ENCODE results near the gene FHAD1.
"Not testable (repeated sequence)": the region's sequence is repeated elsewhere in the genome, so short reads cannot be mapped to it uniquely, and the experiment has no call there.

FHAD1 gene

DNA sequence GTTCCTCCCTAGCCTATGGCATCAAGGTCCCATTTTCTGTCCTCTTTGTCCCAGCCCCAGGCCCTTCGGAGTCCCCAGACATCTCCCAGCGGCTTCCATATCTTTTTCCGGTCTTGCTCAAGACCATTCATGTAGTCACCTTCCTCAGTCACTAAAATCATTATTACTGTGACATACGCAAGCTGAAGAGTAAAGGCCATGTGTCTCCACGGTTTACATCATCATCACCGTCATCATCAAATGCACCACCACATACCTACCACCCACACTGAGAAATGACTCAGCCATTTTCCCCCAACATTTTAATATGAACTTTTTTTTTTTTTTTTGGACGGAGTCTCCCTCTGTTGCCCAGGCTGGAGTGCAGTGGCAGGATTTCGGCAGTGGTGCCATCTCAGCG, 43.4 kb downstream of the FHAD1 start:
- no peak overlapping the region for H3K4me3 ChIP-seq (ENCODE audit: low read depth, low read length)
- TF ChIP-seq, protein P1, sequence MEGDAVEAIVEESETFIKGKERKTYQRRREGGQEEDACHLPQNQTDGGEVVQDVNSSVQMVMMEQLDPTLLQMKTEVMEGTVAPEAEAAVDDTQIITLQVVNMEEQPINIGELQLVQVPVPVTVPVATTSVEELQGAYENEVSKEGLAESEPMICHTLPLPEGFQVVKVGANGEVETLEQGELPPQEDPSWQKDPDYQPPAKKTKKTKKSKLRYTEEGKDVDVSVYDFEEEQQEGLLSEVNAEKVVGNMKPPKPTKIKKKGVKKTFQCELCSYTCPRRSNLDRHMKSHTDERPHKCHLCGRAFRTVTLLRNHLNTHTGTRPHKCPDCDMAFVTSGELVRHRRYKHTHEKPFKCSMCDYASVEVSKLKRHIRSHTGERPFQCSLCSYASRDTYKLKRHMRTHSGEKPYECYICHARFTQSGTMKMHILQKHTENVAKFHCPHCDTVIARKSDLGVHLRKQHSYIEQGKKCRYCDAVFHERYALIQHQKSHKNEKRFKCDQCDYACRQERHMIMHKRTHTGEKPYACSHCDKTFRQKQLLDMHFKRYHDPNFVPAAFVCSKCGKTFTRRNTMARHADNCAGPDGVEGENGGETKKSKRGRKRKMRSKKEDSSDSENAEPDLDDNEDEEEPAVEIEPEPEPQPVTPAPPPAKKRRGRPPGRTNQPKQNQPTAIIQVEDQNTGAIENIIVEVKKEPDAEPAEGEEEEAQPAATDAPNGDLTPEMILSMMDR (IDR thresholded peaks at IDR 0.05; ENCODE audit: borderline replicate concordance, insufficient read depth, low read depth, low read length): no peak

- TF ChIP-seq, protein P1 (IDR thresholded peaks at IDR 0.05; ENCODE audit: borderline replicate concordance, insufficient read depth, low read depth, low read length): no peak
- H3K4me3 ChIP-seq (ENCODE audit: low read depth, low read length): no peak overlapping the region
Observed at GRCh38 chr1:15295696-15296095, 48.7 kb downstream of the FHAD1 start.

- no peak overlapping the region for H3K4me3 ChIP-seq (ENCODE audit: low read depth, low read length)
- TF ChIP-seq, protein P1 (IDR thresholded peaks at IDR 0.05; ENCODE audit: borderline replicate concordance, insufficient read depth, low read depth, low read length): no peak
Observed at GRCh38 chr1:15296585-15297321, 49.7 kb downstream of the FHAD1 start.

GRCh38 chr1:15297975-15298374, 51.0 kb downstream of the FHAD1 start:
- H3K4me3 ChIP-seq (ENCODE audit: low read depth, low read length): not testable (repeated sequence)

- no peak overlapping the region for H3K4me3 ChIP-seq (ENCODE audit: low read depth, low read length)
- TF ChIP-seq, protein P1 (IDR thresholded peaks at IDR 0.05; ENCODE audit: borderline replicate concordance, insufficient read depth, low read depth, low read length): no peak
Observed at GRCh38 chr1:15299179-15299578, 52.2 kb downstream of the FHAD1 start.

GRCh38 chr1:15299806-15300205, 52.8 kb downstream of the FHAD1 start:
- no peak overlapping the region for H3K4me3 ChIP-seq (ENCODE audit: low read depth, low read length)
- TF ChIP-seq, protein P1 (IDR thresholded peaks at IDR 0.05; ENCODE audit: borderline replicate concordance, insufficient read depth, low read depth, low read length): no peak

- TF ChIP-seq, protein P1 (IDR thresholded peaks at IDR 0.05; ENCODE audit: borderline replicate concordance, insufficient read depth, low read depth, low read length): no peak
- H3K4me3 ChIP-seq (ENCODE audit: low read depth, low read length): no peak overlapping the region
Observed at GRCh38 chr1:15303935-15304334, 56.9 kb downstream of the FHAD1 start.

Measured in GM12875 (cell line).